Left ventricle myocardium inferior (tissue), 1 donor: ENCODE results near the gene VGLL3. TPM values are rescaled to one million over a fixed set of nuclear protein-coding genes. Genes with fewer than 3 reads are reported as not detected.
A peak's percentile ranks its signal among the peaks of the same experiment; 100 is the strongest.
"Not testable (repeated sequence)": the region's sequence is repeated elsewhere in the genome, so short reads cannot be mapped to it uniquely, and the experiment has no call there.

Experiments
- DNase-seq: peaks from one replicate; pipeline ENCODE4 v3.0.0-alpha.2; 2020
- H3K27ac ChIP-seq: fragments of 200-600 bp; replicated peaks from 2 replicates; pipeline ENCODE4 v1.8.0; 2021
- H3K27me3 ChIP-seq: fragments of 200-600 bp; 2 replicates; pipeline ENCODE4 v1.8.0; 2021; ENCODE audit warnings: low read depth
- H3K36me3 ChIP-seq: fragments of 200-600 bp; 2 replicates; pipeline ENCODE4 v1.8.0; 2021
- H3K4me1 ChIP-seq: fragments of 200-600 bp; 2 replicates; pipeline ENCODE4 v1.8.0; 2021
- H3K4me3 ChIP-seq: fragments of 200-600 bp; 2 replicates; pipeline ENCODE4 v1.8.0; 2021; ENCODE audit warnings: mild to moderate bottlenecking, moderate library complexity
- H3K9me3 ChIP-seq: fragments of 200-600 bp; replicated peaks from 2 replicates; pipeline ENCODE4 v1.8.0; 2021
- CTCF ChIP-seq: fragments of 200-600 bp; IDR thresholded peaks from 2 replicates; pipeline ENCODE4 v1.8.0; 2021; ENCODE audit warnings: antibody characterized with exemption, mild to moderate bottlenecking, borderline replicate concordance
- intact Hi-C: fragments of 100-400 bp; cut with micrococcal nuclease; formaldehyde crosslinking; loops from one replicate; pipeline ENCODE4 v1.11.0; 2022
- total RNA-seq: library from RNA; stranded (reverse); fragmentation: NEBNext Ultra II Directional; extraction: Animal tissue kit (Norgen Biotek cat#: 25700); gene quantifications from one replicate; pipeline ENCODE4 v1.2.1, GENCODE V29; 2021
- donor health status: DM: no; HTN: yes; CAD: no; lungs with severe emphysema.

VGLL3 gene
- total RNA-seq, 1 donor from 2014 or later: 4.0 TPM

DNA sequence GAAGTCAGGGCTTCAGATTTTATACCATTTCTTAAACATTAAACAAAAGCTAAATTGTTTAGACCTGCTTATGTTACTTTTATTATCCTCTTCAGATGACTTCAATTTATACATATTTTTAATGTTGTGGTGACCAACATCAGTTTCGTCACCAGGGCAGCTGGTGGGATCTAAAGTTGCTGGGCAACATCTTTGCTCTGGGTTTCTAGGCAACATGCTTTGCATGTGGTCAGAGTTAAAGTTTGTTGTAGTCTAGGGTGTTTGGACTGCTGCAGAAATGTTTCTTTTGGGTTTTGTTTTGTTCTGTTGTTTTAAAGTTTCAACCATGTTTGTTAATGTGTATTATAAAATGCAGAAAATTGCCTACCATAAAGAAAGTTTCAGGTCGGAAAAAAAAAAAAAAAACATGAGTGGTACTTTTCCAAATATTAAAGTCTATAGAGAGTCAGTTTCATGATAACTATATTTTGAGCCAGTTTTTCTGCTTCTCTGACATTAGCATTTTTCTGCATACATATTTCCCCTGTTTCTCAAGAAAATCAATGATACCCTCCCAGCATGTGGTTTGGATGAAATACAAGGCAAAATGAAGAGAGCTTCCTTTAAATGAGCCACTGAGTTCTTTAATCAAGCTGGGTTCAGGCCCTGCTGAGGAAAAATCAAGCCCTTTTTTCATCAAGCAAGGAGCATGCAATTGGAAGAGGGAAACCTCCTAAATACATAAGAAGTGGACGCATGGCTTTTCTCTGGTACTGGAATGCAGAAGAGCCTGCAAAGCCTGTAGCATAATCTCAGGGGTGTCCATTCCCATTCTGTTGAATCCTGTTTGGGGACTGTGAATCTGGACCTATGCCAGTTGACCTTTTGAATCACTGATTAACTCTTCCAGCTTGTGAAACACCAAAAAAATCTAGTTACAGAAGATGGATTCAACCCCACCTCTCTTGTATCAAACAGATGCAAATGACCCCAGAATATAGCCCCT lies 35.0 kb upstream of the VGLL3 start:
- Histone ChIP-seq H3K27me3 (no peaks in the 10 kb centered on the region), H3K4me3 (no peak overlapping the region), H3K27ac (no peak overlapping the region), H3K9me3 (peaks cover 3% of the 10 kb centered on the region), H3K36me3 (no peaks in the 10 kb centered on the region), H3K4me1 (no peaks in the 10 kb centered on the region)
- no peak for DNase-seq
- TF ChIP-seq CTCF: no peak
- intact Hi-C loops: no loop called here

DNA sequence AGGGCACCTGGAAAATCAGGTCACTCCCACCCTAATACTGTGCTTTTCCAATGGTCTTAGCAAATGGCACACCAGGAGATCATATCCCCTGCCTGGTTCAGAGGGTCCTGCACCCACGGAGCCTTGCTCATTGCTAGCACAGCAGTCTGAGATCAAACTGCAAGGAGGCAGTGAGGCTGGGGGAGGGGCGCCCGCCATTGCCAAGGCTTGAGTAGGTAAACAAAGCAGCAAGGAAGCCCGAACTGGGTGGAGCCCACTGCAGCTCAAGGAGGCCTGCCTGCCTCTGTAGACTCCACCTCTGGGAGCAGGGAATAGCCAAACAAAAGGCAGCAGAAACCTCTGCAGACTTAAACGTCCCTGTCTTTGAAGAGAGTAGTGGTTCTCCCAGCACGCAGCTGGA lies 26.4 kb upstream of the VGLL3 start:
- H3K9me3 ChIP-seq: peaks cover 15% of the 10 kb centered on the region
- H3K4me1 ChIP-seq, intact Hi-C loops, H3K36me3 ChIP-seq, H3K27ac ChIP-seq, H3K4me3 ChIP-seq, DNase-seq, H3K27me3 ChIP-seq: not testable (repeated sequence)

- Histone ChIP-seq H3K4me1 (no peaks in the 10 kb centered on the region), H3K36me3 (no peaks in the 10 kb centered on the region), H3K9me3 (peaks cover 21% of the 10 kb centered on the region), H3K27ac (no peak overlapping the region), H3K27me3 (no peaks in the 10 kb centered on the region), H3K4me3 (no peak overlapping the region)
- intact Hi-C loops: no loop called here
- no peak for TF ChIP-seq CTCF
- DNase-seq: no peak
Observed at GRCh38 chr3:87009271-87009670, 18.3 kb upstream of the VGLL3 start.

DNA sequence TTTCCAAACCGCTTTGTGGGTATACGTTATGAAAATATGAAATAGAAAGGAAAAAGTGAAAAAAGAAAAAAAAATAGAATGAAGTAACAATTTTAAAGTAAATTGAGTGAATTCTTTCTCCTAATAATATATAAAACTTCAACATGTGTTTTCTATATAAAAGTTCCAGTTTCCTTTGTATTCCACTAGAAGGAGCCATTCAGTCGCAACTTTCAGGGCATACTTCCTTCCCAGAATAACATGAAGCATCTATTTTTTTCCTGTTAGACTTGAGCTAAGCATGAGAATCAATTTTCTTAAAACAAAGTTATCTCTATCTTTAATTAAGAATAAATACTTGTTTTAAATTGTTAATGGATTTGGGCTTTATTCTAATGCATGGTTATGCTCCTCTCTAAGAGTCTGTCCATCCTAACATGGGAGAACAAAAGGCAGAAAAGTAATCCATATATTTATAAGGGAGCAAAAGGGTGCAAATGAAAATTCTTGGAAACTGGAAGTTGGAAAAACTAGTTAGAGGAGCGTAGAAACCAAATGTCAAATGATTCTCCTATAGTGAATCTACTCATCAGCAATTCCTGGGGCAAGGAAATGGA lies 16.0 kb upstream of the VGLL3 start:
- Histone ChIP-seq H3K9me3 (peaks cover 21% of the 10 kb centered on the region), H3K36me3 (no peaks in the 10 kb centered on the region), H3K4me3 (no peak overlapping the region), H3K4me1 (no peaks in the 10 kb centered on the region), H3K27me3 (no peaks in the 10 kb centered on the region), H3K27ac (no peak overlapping the region)
- TF ChIP-seq CTCF: peak; percentile 21
- DNase-seq: no peak
- intact Hi-C loops: no loop called here

DNA sequence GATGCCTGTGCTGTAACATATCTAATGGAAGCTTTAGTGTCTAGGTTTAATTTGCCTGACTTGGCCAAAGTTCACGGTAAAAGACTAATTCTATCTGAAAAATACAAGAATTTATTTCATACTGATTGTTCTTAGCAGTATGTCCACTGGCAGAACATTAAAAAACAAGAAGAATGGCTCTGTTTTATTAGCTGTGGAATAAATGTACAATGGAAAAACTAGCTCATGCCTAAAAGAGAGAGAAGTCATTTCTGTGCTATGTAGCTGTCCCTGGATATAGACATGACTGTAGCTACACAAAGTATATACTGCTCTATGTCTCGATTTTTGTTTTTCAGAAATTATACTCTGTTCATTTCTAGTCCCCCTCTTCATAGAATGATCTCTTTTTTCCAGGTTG lies 13.9 kb upstream of the VGLL3 start:
- no peaks in the 10 kb centered on the region for H3K27me3 ChIP-seq
- no peak for TF ChIP-seq CTCF

GRCh38 chr3:87002346-87002745 lies 11.4 kb upstream of the VGLL3 start:
- Histone ChIP-seq H3K4me3 (no peak overlapping the region), H3K9me3 (no peaks in the 10 kb centered on the region), H3K27ac (no peak overlapping the region), H3K4me1 (no peaks in the 10 kb centered on the region), H3K36me3 (no peaks in the 10 kb centered on the region), H3K27me3 (no peaks in the 10 kb centered on the region)
- intact Hi-C loops: no loop called here
- TF ChIP-seq CTCF: no peak
- no peak for DNase-seq

More for the DNA sequence above, 13.9 kb upstream of the VGLL3 start:
- Histone ChIP-seq H3K4me1 (no peaks in the 10 kb centered on the region), H3K9me3 (peaks cover 21% of the 10 kb centered on the region), H3K4me3 (no peak overlapping the region), H3K27ac (no peak overlapping the region), H3K36me3 (no peaks in the 10 kb centered on the region)
- intact Hi-C loops: no loop called here
- DNase-seq: no peak
